KOPT-K1 (cell line): ENCODE measurements around the gene RABAC1.

Experiments used
- H3K27ac ChIP-seq: fragments of 200-600 bp; sonication (generic); 2 replicates; pipeline ENCODE4 v1.5.1; 2016; ENCODE audit warnings: antibody characterized with exemption, mild to moderate bottlenecking, low read depth, low read length; ENCODE audit not compliant: poor library complexity, severe bottlenecking
- H3K36me3 ChIP-seq: fragments of 200-600 bp; sonication (generic); 2 replicates; pipeline ENCODE4 v1.5.1; 2017; ENCODE audit warnings: antibody characterized with exemption, mild to moderate bottlenecking, low read length, moderate library complexity; ENCODE audit not compliant: insufficient read depth
- H3K9me3 ChIP-seq: fragments of 200-600 bp; sonication (generic); 2 replicates; pipeline ENCODE4 v1.5.1; 2017; ENCODE audit warnings: antibody characterized with exemption, low read length, mild to moderate bottlenecking; ENCODE audit not compliant: insufficient read depth, poor library complexity, severe bottlenecking

Gene RABAC1

GRCh38 chr19:41959056-41960053 lies at the start of gene RABAC1:
Gene RABAC1, minus strand, starts transcription at chr19:41959321. Its CDS starts 29 bp downstream, at chr19:41959292.
- H3K27ac ChIP-seq = peak within 1 kb of the TSS; percentile 50
- H3K9me3 ChIP-seq = no peaks in the 10 kb centered on the region
- H3K36me3 ChIP-seq = no peaks in the 10 kb centered on the region

GRCh38 chr19:42006569-42006968 lies 47.4 kb upstream of the RABAC1 start:
- H3K27ac ChIP-seq = no peak overlapping the region
- no peaks in the 10 kb centered on the region for H3K36me3 ChIP-seq
- H3K9me3 ChIP-seq = no peaks in the 10 kb centered on the region

GRCh38 chr19:42005504-42005903 lies 46.4 kb upstream of the RABAC1 start:
- Histone ChIP-seq H3K27ac (no peak overlapping the region), H3K36me3 (no peaks in the 10 kb centered on the region), H3K9me3 (no peaks in the 10 kb centered on the region)

- no peak overlapping the region for H3K27ac ChIP-seq
- no peaks in the 10 kb centered on the region for H3K36me3 ChIP-seq
Measured at GRCh38 chr19:42003506-42004294, 44.6 kb upstream of the RABAC1 start.

GRCh38 chr19:41999878-42000208 lies 40.7 kb upstream of the RABAC1 start:
- no peak overlapping the region for H3K27ac ChIP-seq
- no peaks in the 10 kb centered on the region for H3K36me3 ChIP-seq
- H3K9me3 ChIP-seq = no peaks in the 10 kb centered on the region

More at GRCh38 chr19:42003506-42004294, 44.6 kb upstream of the RABAC1 start:
- H3K9me3 ChIP-seq = no peaks in the 10 kb centered on the region

- H3K27ac ChIP-seq = no peak overlapping the region
- H3K36me3 ChIP-seq = no peaks in the 10 kb centered on the region
- H3K9me3 ChIP-seq = no peaks in the 10 kb centered on the region
Measured at GRCh38 chr19:41999071-41999877, 40.2 kb upstream of the RABAC1 start.

- H3K36me3 ChIP-seq = no peaks in the 10 kb centered on the region
- no peaks in the 10 kb centered on the region for H3K9me3 ChIP-seq
- no peak overlapping the region for H3K27ac ChIP-seq
Measured at GRCh38 chr19:41998246-41999020, 39.3 kb upstream of the RABAC1 start.

GRCh38 chr19:41997851-41998229 lies 38.7 kb upstream of the RABAC1 start:
- Histone ChIP-seq H3K27ac (no peak overlapping the region), H3K36me3 (no peaks in the 10 kb centered on the region), H3K9me3 (no peaks in the 10 kb centered on the region)

GRCh38 chr19:41997121-41997850 lies 38.2 kb upstream of the RABAC1 start:
- no peaks in the 10 kb centered on the region for H3K9me3 ChIP-seq
- H3K27ac ChIP-seq = no peak overlapping the region
- H3K36me3 ChIP-seq = no peaks in the 10 kb centered on the region

GRCh38 chr19:41995959-41996797 lies 37.1 kb upstream of the RABAC1 start:
- no peak overlapping the region for H3K27ac ChIP-seq
- no peaks in the 10 kb centered on the region for H3K36me3 ChIP-seq
- no peaks in the 10 kb centered on the region for H3K9me3 ChIP-seq

GRCh38 chr19:41994994-41995958 lies 36.2 kb upstream of the RABAC1 start:
- no peaks in the 10 kb centered on the region for H3K9me3 ChIP-seq
- H3K36me3 ChIP-seq = no peaks in the 10 kb centered on the region
- H3K27ac ChIP-seq = no peak overlapping the region

- Histone ChIP-seq H3K27ac (no peak overlapping the region), H3K9me3 (no peaks in the 10 kb centered on the region), H3K36me3 (no peaks in the 10 kb centered on the region)
Measured at GRCh38 chr19:41994521-41994971, 35.4 kb upstream of the RABAC1 start.
